ENCODE data around the gene NLRP8.
"Not testable (repeated sequence)": the region's sequence is repeated elsewhere in the genome, so short reads cannot be mapped to it uniquely, and the experiment has no call there.

The NLRP8 gene

GRCh38 chr19:55980415-55980814 lies 32.8 kb downstream of the NLRP8 start:
- DNase-seq = no peak

GRCh38 chr19:55985254-55985653 lies 37.6 kb downstream of the NLRP8 start:
- no peak for DNase-seq

- DNase-seq = no peak
Measured at GRCh38 chr19:55986487-55986886, 38.9 kb downstream of the NLRP8 start, which contains the start of gene NLRP5. TSS of gene NLRP5 (plus strand) at chr19:55986775.

GRCh38 chr19:55990831-55991230 lies 43.2 kb downstream of the NLRP8 start:
- no peak for DNase-seq

GRCh38 chr19:55993492-55993891 lies 45.9 kb downstream of the NLRP8 start:
- DNase-seq = no peak

GRCh38 chr19:56014765-56015164 lies 67.1 kb downstream of the NLRP8 start:
- no peak for DNase-seq

- no peak for DNase-seq
Measured at GRCh38 chr19:56015756-56016155, 68.1 kb downstream of the NLRP8 start.

- DNase-seq = not testable (repeated sequence)
Measured at GRCh38 chr19:56019325-56019724, 71.7 kb downstream of the NLRP8 start.

GRCh38 chr19:56020355-56020975 lies 72.8 kb downstream of the NLRP8 start:
- DNase-seq = not testable (repeated sequence)

GRCh38 chr19:56026769-56027168 lies 79.1 kb downstream of the NLRP8 start:
- DNase-seq = no peak
